Dedifferentiated amniotic fluid mesenchymal stem cell (primary cell): ENCODE data around the gene NOLC1.

Experiments used
- DNase-seq: peaks from one replicate; pipeline ENCODE4 v3.0.0-alpha.2; 2016; ENCODE audit errors: extremely low spot score

NOLC1 gene

DNA sequence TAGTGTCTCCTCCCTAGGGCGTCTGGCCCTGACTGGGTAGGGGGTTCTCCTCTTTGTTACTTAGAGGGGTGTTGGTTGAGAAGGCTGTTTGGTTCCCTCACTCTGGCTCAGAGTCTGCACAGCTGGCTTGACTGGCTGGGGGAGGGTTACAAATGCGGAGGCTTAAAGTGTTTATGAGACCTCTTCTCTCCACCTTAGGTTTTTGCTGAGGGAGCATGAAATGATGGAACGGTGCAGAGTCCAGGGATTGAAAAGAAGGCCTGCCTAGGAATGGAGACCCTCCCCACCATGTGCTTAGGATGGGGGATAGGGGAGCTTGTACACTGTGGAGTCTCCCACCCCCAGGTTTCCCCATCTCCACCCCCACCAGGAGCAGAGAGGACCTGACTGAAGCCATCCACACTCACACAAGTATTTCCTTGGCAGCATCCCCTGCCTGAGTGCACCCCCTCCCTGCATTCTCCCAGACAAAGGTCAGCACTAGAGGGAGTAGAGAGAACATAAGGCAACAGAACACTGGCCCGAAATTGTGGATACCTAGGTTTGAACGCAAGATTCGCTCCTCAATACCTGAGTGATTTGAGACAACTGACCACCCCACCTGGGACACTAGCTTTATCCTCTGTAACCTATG is 30.3 kb upstream of the NOLC1 start:
- DNase-seq = no peak

- DNase-seq = no peak
These were observed 29.7 kb upstream of the NOLC1 start for GRCh38 chr10:102122450-102122849.

DNA sequence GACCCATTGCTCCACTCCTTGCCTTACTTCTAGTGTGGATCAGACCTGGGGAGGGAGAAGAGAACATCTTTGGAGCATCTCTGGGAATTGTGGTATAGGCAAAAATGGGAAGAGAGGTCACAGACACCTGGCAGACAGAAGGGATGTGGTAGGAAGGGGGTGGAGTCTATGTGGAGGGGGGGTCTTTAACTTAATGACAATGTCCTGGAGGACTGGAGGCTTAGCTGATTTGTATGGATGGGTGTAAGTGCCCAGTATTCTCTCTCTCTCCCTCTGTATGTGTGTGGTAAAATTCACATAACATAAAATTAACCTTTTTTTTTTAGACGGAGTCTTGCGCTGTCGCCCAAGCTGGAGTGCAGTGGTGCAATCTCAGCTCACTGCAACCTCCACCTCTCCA is 29.0 kb upstream of the NOLC1 start:
- no peak for DNase-seq

GRCh38 chr10:102131286-102132170 is 20.7 kb upstream of the NOLC1 start:
- no peak for DNase-seq

DNA sequence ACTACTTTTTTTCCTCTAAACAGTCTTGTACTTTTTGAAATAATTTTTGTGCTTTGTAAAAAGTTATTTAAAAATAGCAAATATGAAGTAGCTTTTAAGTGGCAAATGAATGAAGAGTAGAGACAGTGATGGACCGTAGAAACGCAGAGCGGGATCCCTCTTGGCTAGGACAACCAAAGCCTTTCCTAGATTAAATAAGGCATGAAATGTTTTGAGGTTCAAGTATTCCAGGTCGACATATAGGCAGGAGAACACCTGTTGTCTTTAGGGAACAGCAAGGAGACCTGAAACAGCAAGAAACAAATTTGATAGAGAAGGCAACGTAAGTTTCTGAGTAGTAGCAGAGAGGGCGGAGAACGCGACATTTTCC is 20.0 kb upstream of the NOLC1 start:
- DNase-seq = no peak

GRCh38 chr10:102132563-102133372 is 19.4 kb upstream of the NOLC1 start, which contains the start of gene PPRC1:
Gene PPRC1, plus strand, starts transcription at chr10:102133040. Its CDS starts 29 bp downstream, at chr10:102133069.
- DNase-seq = peak; percentile 99

DNA sequence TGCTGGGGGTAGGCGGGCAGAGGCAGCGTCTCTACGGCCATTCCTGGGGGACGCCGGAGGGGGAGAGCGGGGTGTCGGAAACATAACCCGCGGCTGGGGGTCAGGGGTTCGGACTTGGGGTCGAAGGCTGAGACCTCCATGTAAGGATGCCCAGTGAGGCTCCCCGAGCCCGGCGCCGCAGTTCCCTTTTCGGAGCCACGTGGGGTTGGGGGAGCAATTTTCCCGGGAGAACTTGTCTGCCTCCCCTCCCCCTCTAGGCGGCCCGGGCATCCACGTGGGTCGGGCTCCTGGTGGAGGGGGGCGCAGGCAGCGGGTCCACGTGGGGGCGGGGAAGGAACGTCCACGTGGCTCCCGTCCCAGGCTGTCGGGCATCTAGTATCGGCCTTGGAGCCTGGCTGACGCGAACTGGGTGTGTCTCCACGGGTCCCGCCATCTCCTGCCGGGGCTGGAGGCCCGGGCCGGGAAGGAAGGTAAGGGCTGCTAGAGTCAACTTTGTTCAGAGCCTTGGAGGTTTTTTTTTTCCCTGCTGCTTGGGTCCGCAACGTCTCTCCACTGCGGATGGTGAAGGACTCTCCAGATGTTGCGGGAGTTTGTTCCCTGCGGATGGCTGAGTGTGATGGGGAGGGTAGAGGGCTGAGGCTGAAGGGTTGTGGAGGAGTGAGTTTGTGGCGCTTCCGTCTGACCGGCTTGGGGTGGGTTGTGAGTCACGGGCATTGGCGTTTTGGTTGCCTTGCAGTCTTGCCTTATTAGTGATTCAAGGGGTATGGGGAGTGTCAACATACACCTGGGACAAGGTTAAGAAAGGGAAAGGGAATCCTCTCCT is 18.6 kb upstream of the NOLC1 start:
- peak; percentile 72 for DNase-seq

GRCh38 chr10:102134416-102134815 is 17.8 kb upstream of the NOLC1 start:
- DNase-seq = no peak

- no peak for DNase-seq
These were observed 16.1 kb upstream of the NOLC1 start for GRCh38 chr10:102135956-102136526.

- DNase-seq = no peak
These were observed 12.7 kb upstream of the NOLC1 start for GRCh38 chr10:102139281-102140110.

- DNase-seq = no peak
These were observed 12.0 kb upstream of the NOLC1 start for GRCh38 chr10:102140218-102140617.

- no peak for DNase-seq
These were observed 11.2 kb upstream of the NOLC1 start for GRCh38 chr10:102140913-102141540.

DNA sequence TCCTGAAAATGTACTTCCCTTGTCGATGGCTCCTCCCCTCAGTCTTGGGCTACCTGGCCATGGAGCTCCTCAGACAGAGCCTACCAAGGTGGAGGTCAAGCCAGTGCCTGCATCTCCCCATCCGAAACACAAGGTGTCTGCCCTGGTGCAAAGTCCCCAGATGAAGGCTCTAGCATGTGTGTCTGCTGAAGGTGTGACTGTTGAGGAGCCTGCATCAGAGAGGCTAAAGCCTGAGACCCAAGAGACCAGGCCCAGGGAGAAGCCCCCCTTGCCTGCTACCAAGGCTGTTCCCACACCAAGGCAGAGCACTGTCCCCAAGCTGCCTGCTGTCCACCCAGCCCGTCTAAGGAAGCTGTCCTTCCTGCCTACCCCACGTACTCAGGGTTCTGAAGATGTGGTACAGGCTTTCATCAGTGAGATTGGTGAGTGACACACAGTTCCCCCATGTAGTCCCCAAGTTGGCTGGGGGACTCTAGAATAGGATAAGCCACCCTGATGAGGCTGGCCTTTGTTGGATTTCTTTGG is 10.5 kb upstream of the NOLC1 start:
- no peak for DNase-seq

DNA sequence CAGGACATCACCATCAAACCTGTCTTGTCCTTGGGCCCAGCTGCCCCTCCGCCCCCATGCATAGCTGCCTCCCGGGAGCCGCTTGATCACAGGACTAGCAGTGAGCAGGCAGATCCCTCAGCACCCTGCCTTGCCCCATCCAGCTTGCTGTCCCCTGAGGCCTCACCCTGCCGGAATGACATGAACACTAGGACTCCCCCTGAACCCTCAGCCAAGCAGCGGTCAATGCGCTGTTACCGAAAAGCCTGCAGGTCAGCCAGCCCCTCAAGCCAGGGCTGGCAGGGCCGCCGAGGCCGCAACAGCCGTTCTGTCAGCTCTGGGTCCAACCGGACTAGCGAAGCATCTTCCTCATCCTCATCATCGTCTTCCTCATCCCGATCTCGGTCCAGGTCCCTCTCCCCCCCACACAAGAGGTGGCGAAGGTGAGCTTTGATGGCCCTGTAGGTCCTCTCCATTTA is 5.2 kb upstream of the NOLC1 start:
- no peak for DNase-seq

DNA sequence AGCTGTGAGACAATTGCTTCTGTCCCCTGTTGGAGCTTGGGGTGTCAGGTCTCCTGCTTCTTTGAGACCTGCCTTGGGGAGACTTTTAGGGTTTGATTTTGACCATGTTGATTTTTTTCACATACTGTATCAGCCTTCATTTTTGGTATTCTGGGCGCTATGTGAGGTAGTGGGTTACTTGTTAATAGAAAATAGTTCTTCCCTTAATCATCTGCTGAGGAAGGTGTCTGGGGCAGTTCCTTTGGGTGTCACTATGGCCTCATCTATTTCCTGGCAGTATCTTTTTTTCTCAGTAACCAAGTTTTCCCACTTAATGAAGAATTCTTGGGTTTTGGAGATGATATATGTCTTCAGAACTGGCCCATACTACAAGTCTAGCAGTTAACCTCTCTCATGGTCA is 4.6 kb upstream of the NOLC1 start:
- DNase-seq = no peak

- no peak for DNase-seq
These were observed 3.9 kb upstream of the NOLC1 start for GRCh38 chr10:102148275-102148674.

GRCh38 chr10:102150970-102151773 is 1.0 kb upstream of the NOLC1 start:
- no peak for DNase-seq

DNA sequence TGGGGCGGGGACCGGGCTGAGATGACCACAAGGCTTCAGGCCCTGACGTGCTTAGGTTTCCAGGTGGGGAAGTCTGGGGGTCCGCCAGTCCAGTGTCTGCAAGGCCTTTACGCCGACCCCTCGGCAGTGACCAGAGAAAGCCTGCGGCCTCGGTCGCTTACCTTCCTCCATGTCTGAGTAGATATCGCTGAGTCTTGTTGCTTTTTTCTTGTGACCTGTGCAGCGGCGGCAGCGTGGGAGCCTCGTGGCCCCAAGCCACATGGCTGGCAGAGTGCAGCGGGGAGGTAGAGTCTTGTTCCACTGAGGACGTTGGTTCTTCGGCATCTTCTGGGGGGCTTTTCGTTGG is 329 bp downstream of the NOLC1 start:
- no peak for DNase-seq
